CD8-positive, alpha-beta memory T cell (primary cell): Measurements from ENCODE around the gene CDK14. TPM values are rescaled to one million over a fixed set of nuclear protein-coding genes. Genes with fewer than 3 reads are reported as not detected.

Source experiments
- CTCF ChIA-PET: fragments of 350-600 bp; sonication (Branson Sonifier 250); formaldehyde crosslinking; loops from one replicate; lab custom pipeline; 2021; ENCODE audit warnings: antibody characterized with exemption; lab: Charles Lee
- POLR2A ChIA-PET: fragments of 350-600 bp; sonication (Branson Sonifier 250); formaldehyde crosslinking; loops from one replicate; lab custom pipeline; 2021; ENCODE audit warnings: antibody characterized with exemption; lab: Charles Lee
- DNase-seq, 5 donors: peaks; one replicate each; pipeline versions ENCODE4 v3.0.0 to v3.0.0-alpha.2; 2020 to 2022; ENCODE audit warnings: mixed read lengths in 1 of 5
- H3K27ac ChIP-seq: one replicate; pipeline ENCODE4 v1.7.0; 2013; ENCODE audit warnings: low read depth, mild to moderate bottlenecking, low read length, moderate library complexity
- H3K27me3 ChIP-seq: 2 replicates; pipeline ENCODE4 v1.7.0; 2013; ENCODE audit warnings: low read length, mild to moderate bottlenecking; ENCODE audit not compliant: insufficient read depth, poor library complexity, severe bottlenecking
- H3K36me3 ChIP-seq: 2 replicates; pipeline ENCODE4 v1.7.0; 2013; ENCODE audit warnings: mild to moderate bottlenecking, low read length, moderate library complexity; ENCODE audit not compliant: insufficient read depth
- H3K4me1 ChIP-seq: 2 replicates; pipeline ENCODE4 v1.7.0; 2013; ENCODE audit warnings: mild to moderate bottlenecking, low read length, moderate library complexity; ENCODE audit not compliant: insufficient read depth
- H3K4me3 ChIP-seq: 2 replicates; pipeline ENCODE4 v1.7.0; 2013; ENCODE audit warnings: mild to moderate bottlenecking, low read length
- H3K9me3 ChIP-seq: 2 replicates; pipeline ENCODE4 v1.7.0; 2013; ENCODE audit warnings: mild to moderate bottlenecking, low read length
- H3K27ac Mint-ChIP-seq, 8 donors: one replicate each; pipeline ENCODE4 v1.8.0; 2020 to 2021; ENCODE audit warnings: mixed read lengths in 8 of 8, mild to moderate bottlenecking in 6 of 8, inconsistent platforms in 3 of 8, moderate library complexity in 3 of 8
- H3K27me3 Mint-ChIP-seq, 2 donors: one replicate each; pipeline ENCODE4 v1.8.0; 2020 to 2021; ENCODE audit warnings: mixed read lengths in 2 of 2, mild to moderate bottlenecking in 1 of 2, moderate library complexity in 1 of 2
- H3K36me3 Mint-ChIP-seq, 3 donors: one replicate each; pipeline ENCODE4 v1.8.0; 2020 to 2021; ENCODE audit warnings: mixed read lengths in 3 of 3, inconsistent platforms in 1 of 3, mild to moderate bottlenecking in 1 of 3
- H3K4me1 Mint-ChIP-seq, 3 donors: one replicate each; pipeline ENCODE4 v1.8.0; 2020 to 2021; ENCODE audit warnings: mixed read lengths in 3 of 3, inconsistent platforms in 1 of 3, mild to moderate bottlenecking in 1 of 3
- H3K4me3 Mint-ChIP-seq, 7 donors: one replicate each; pipeline ENCODE4 v1.8.0; 2020 to 2021; ENCODE audit warnings: mixed read lengths in 7 of 7, mild to moderate bottlenecking in 6 of 7, moderate library complexity in 4 of 7, inconsistent platforms in 2 of 7
- H3K9me3 Mint-ChIP-seq, 5 donors: one replicate each; pipeline ENCODE4 v1.8.0; 2020 to 2022; ENCODE audit warnings: mixed read lengths in 5 of 5, mild to moderate bottlenecking in 3 of 5, moderate library complexity in 2 of 5, inconsistent platforms in 1 of 5
- polyA plus RNA-seq: library from polyadenylated mRNA; unstranded; fragments of 300-500 nt; fragmentation: Illumina TruSeq; gene quantifications from one replicate; pipeline ENCODE4 v1.2.3, GENCODE V29; 2021
- total RNA-seq, 2 experiments: library from RNA; stranded (reverse); gene quantifications; one replicate each; pipeline ENCODE4 v1.2.3, GENCODE V29; 2021

Gene CDK14
- total and polyA plus RNA-seq, 3 experiments from 2014 or later: 0.05 to 0.20 TPM; not detected in 1

- DNase-seq: no peak
- peaks cover 0 to 6% (median 2%) of the 10 kb centered on the region in 5 donors for H3K9me3 Mint-ChIP-seq
- no peak overlapping the region for H3K4me3 Mint-ChIP-seq
- ChIA-PET CTCF (no interaction called here), POLR2A (no interaction called here)
- no peaks in the 10 kb centered on the region for H3K27me3 Mint-ChIP-seq
- no peaks in the 10 kb centered on the region for H3K36me3 ChIP-seq
- H3K36me3 Mint-ChIP-seq: no peaks in the 10 kb centered on the region
- H3K4me1 Mint-ChIP-seq: no peaks in the 10 kb centered on the region
- H3K9me3 ChIP-seq: no peaks in the 10 kb centered on the region
- H3K27ac Mint-ChIP-seq: no peak overlapping the region
- no peaks in the 10 kb centered on the region for H3K27me3 ChIP-seq
- no peak overlapping the region for H3K27ac ChIP-seq
- H3K4me1 ChIP-seq: no peaks in the 10 kb centered on the region
- H3K4me3 ChIP-seq: no peak overlapping the region
These were observed 347.9 kb downstream of the CDK14 start for GRCh38 chr7:90944021-90944420.

DNA sequence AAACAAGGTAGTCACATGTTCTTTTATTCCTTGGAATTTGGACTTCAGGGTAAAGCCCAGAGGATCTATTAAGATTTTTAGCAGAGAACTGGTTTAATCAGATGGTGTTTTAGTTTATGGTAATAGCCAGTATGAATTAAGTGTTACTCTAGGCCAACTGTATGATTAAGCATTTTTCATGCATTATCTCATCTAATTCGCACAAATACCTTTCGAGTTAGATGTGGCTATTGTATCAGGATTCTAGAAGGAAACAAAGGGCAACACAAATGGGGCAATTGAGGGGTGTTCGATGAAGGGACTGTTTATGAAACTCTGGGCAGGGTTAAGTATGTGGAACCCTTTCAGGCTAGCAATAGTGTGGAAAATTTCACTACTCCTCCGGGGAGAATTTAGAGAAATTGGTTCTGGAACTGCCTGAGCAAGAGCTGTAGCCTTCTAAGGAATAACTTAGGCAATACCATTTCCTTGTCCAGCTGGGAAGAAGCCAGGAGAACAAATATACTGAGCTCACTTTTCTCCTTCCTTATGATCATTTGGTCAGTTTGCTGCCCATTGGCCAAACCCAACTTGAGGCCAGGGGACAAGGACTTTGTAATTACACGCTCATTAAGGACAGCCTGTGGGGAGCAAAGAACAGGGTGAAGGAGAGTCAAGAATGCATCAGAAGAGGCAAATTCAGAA is 349.1 kb downstream of the CDK14 start:
- no peaks in the 10 kb centered on the region for H3K36me3 Mint-ChIP-seq
- no peak overlapping the region for H3K4me3 Mint-ChIP-seq
- H3K27me3 ChIP-seq: no peaks in the 10 kb centered on the region
- H3K4me3 ChIP-seq: no peak overlapping the region
- no peaks in the 10 kb centered on the region for H3K36me3 ChIP-seq
- POLR2A ChIA-PET: no interaction called here
- H3K27me3 Mint-ChIP-seq: no peaks in the 10 kb centered on the region
- peaks cover 0 to 6% (median 0%) of the 10 kb centered on the region in 5 donors for H3K9me3 Mint-ChIP-seq
- no peaks in the 10 kb centered on the region for H3K9me3 ChIP-seq
- DNase-seq: no peak
- H3K27ac ChIP-seq: no peak overlapping the region
- CTCF ChIA-PET: no interaction called here
- no peak overlapping the region for H3K27ac Mint-ChIP-seq
- no peaks in the 10 kb centered on the region for H3K4me1 Mint-ChIP-seq
- no peaks in the 10 kb centered on the region for H3K4me1 ChIP-seq

DNA sequence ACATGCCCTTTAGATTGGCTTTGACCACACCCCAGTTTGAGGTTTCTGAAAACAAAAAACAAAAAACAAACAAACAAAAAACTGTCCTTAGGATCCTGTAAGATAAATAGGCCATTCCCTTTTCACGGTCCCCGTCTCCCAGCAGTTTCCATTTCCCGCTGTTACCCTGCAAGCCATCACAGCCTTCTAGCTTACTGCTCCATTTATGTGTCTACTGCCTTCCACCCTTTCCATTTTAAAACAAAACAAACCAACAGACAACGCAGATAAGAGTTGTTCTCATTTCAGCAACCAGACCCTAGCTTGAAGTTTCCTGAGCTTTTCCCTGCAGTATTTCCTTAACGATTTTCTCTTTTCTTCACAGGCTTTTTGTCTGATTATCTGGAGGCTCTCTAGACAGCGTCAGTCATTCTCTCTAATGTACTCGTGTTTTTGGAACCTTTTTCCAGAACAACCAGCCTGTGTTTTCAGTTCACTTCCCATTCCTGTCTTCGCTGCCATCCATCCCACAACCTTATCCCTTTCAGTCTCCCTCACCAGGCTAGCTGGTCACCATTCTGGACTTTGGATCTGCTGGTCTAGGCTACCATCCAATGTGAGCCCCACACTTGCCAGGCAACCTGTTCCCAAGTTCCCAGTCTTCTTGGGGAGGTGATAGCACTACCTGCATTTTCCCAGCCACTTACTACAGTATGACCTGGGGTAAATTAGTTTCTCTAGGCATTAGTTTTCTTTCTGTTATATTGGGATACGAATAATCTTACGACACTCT is 350.8 kb downstream of the CDK14 start:
- H3K4me3 Mint-ChIP-seq: no peak overlapping the region
- ChIA-PET POLR2A (no interaction called here), CTCF (no interaction called here)
- no peak for DNase-seq
- no peaks in the 10 kb centered on the region for H3K27me3 ChIP-seq
- H3K4me3 ChIP-seq: no peak overlapping the region
- peaks cover 0 to 8% (median 0%) of the 10 kb centered on the region in 5 donors for H3K9me3 Mint-ChIP-seq
- H3K27me3 Mint-ChIP-seq: no peaks in the 10 kb centered on the region
- H3K4me1 Mint-ChIP-seq: no peaks in the 10 kb centered on the region
- no peaks in the 10 kb centered on the region for H3K4me1 ChIP-seq
- no peaks in the 10 kb centered on the region for H3K36me3 ChIP-seq
- H3K36me3 Mint-ChIP-seq: no peaks in the 10 kb centered on the region
- no peak overlapping the region for H3K27ac ChIP-seq
- no peak overlapping the region for H3K27ac Mint-ChIP-seq
- no peaks in the 10 kb centered on the region for H3K9me3 ChIP-seq

GRCh38 chr7:90948085-90948484 is 352.0 kb downstream of the CDK14 start:
- POLR2A ChIA-PET: no interaction called here
- no peaks in the 10 kb centered on the region for H3K9me3 ChIP-seq
- DNase-seq: no peak
- CTCF ChIA-PET: no interaction called here
- Mint-ChIP-seq H3K4me3 (no peak overlapping the region), H3K27ac (no peak overlapping the region), H3K27me3 (no peaks in the 10 kb centered on the region), H3K4me1 (no peaks in the 10 kb centered on the region), H3K36me3 (no peaks in the 10 kb centered on the region), H3K9me3 (peaks cover 0 to 8% (median 0%) of the 10 kb centered on the region in 5 donors)
- no peaks in the 10 kb centered on the region for H3K4me1 ChIP-seq
- no peak overlapping the region for H3K4me3 ChIP-seq
- H3K27ac ChIP-seq: no peak overlapping the region
- H3K27me3 ChIP-seq: no peaks in the 10 kb centered on the region
- H3K36me3 ChIP-seq: no peaks in the 10 kb centered on the region

GRCh38 chr7:90951229-90951628 is 355.1 kb downstream of the CDK14 start:
- Histone ChIP-seq H3K36me3 (no peaks in the 10 kb centered on the region), H3K27me3 (no peaks in the 10 kb centered on the region), H3K4me1 (no peaks in the 10 kb centered on the region), H3K27ac (no peak overlapping the region), H3K9me3 (no peaks in the 10 kb centered on the region), H3K4me3 (no peak overlapping the region)
- POLR2A ChIA-PET: no interaction called here
- Mint-ChIP-seq H3K4me1 (no peaks in the 10 kb centered on the region), H3K27me3 (no peaks in the 10 kb centered on the region), H3K27ac (peak overlapping the region in 1 of 8 donors; percentile 10), H3K36me3 (no peaks in the 10 kb centered on the region), H3K4me3 (no peak overlapping the region), H3K9me3 (peaks cover 0 to 2% (median 0%) of the 10 kb centered on the region in 5 donors)
- DNase-seq: no peak
- CTCF ChIA-PET: no interaction called here

- H3K4me3 Mint-ChIP-seq: no peak overlapping the region
- H3K27me3 Mint-ChIP-seq: no peaks in the 10 kb centered on the region
- Histone ChIP-seq H3K27ac (no peak overlapping the region), H3K27me3 (no peaks in the 10 kb centered on the region), H3K4me1 (no peaks in the 10 kb centered on the region), H3K9me3 (no peaks in the 10 kb centered on the region), H3K36me3 (no peaks in the 10 kb centered on the region), H3K4me3 (no peak overlapping the region)
- no peaks in the 10 kb centered on the region for H3K4me1 Mint-ChIP-seq
- POLR2A ChIA-PET: no interaction called here
- DNase-seq: no peak
- no peaks in the 10 kb centered on the region for H3K36me3 Mint-ChIP-seq
- CTCF ChIA-PET: no interaction called here
- no peak overlapping the region for H3K27ac Mint-ChIP-seq
- H3K9me3 Mint-ChIP-seq: peaks cover 0 to 2% (median 0%) of the 10 kb centered on the region in 5 donors
These were observed 356.1 kb downstream of the CDK14 start for GRCh38 chr7:90951986-90952954.

DNA sequence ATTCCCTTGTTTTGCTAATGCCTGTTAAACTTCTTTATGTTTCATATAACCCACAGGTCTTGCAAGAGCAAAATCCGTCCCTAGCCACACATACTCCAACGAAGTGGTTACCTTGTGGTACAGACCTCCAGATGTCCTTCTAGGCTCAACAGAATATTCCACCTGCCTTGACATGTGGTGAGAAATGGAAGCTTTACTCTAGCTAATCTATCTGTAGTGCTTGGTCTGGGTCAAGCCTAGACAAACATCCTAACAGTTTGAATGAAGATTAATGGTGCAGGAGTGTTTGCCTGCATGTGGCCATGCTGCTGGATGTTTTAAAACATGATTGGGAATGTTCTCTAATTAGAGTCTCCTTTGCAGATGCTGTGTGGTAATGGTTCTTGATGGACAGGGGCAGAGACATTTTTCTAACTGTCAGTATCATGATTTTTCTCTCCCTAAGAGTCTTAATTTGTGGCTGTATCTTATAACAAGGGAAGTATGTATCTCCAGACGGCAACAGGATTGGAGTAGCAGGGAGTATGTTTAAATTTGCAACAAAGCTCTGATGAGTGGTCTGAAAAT is 359.6 kb downstream of the CDK14 start:
- H3K4me1 ChIP-seq: no peaks in the 10 kb centered on the region
- POLR2A ChIA-PET: no interaction called here
- no peaks in the 10 kb centered on the region for H3K36me3 Mint-ChIP-seq
- no peak overlapping the region for H3K4me3 ChIP-seq
- H3K27me3 Mint-ChIP-seq: no peaks in the 10 kb centered on the region
- H3K4me1 Mint-ChIP-seq: no peaks in the 10 kb centered on the region
- no peak for DNase-seq
- peaks cover 0 to 6% (median 0%) of the 10 kb centered on the region in 5 donors for H3K9me3 Mint-ChIP-seq
- no peak overlapping the region for H3K4me3 Mint-ChIP-seq
- H3K27ac Mint-ChIP-seq: peak overlapping the region in 1 of 8 donors; percentile 14
- H3K9me3 ChIP-seq: no peaks in the 10 kb centered on the region
- H3K27me3 ChIP-seq: no peaks in the 10 kb centered on the region
- no peaks in the 10 kb centered on the region for H3K36me3 ChIP-seq
- no peak overlapping the region for H3K27ac ChIP-seq
- CTCF ChIA-PET: no interaction called here
